Keratinocyte (primary cell): Measurements from ENCODE around the gene HS3ST1. TPM values are rescaled to one million over a fixed set of nuclear protein-coding genes. Genes with fewer than 3 reads are reported as not detected.

Experiments
- DNase-seq: peaks from one replicate; pipeline ENCODE4 v3.0.0-alpha.2; 2011; ENCODE audit warnings: low read depth, missing footprints, low spot score
- FAIRE-seq: peaks from 2 replicates; lab custom pipeline; 2011; peaks lifted over from hg19 to GRCh38; lab: Jason Lieb, UNC
- H2AFZ ChIP-seq: 2 replicates; pipeline ENCODE4 v1.6.0; 2012; ENCODE audit warnings: low read length, control low read depth, inconsistent platforms; ENCODE audit not compliant: control insufficient read depth
- H3K27ac ChIP-seq: 2 replicates; pipeline ENCODE4 v1.5.1; 2011; ENCODE audit warnings: low read length; ENCODE audit not compliant: control insufficient read depth, insufficient read depth
- H3K27me3 ChIP-seq: 3 replicates; pipeline ENCODE4 v1.6.0; 2011; ENCODE audit warnings: low read length; ENCODE audit not compliant: control insufficient read depth, insufficient read depth; ENCODE audit errors: extremely low read depth
- H3K36me3 ChIP-seq, 2 experiments: 2 replicates in 1 of 2; 3 replicates in 1 of 2; pipeline ENCODE4 v1.5.1; 2011; ENCODE audit warnings: low read length in 2 of 2, mild to moderate bottlenecking in 1 of 2; ENCODE audit not compliant: control insufficient read depth in 2 of 2, insufficient read depth in 2 of 2; ENCODE audit errors: extremely low read depth in 1 of 2
- H3K4me1 ChIP-seq: 3 replicates; pipeline ENCODE4 v1.5.1; 2011; ENCODE audit warnings: low read length; ENCODE audit not compliant: control insufficient read depth, insufficient read depth; ENCODE audit errors: extremely low read depth
- H3K4me2 ChIP-seq: 3 replicates; pipeline ENCODE4 v1.6.0; 2011; ENCODE audit warnings: low read depth, low read length; ENCODE audit not compliant: control insufficient read depth, insufficient read depth; ENCODE audit errors: extremely low read depth
- H3K4me3 ChIP-seq, 3 experiments: fragments of 200-600 bp in 1 of 3; sonication (generic) in 1 of 3; 2 replicates in 2 of 3; 3 replicates in 1 of 3; pipeline ENCODE4 v1.5.1; 2011 to 2016; ENCODE audit warnings: low read length in 3 of 3, mild to moderate bottlenecking in 3 of 3, control low read depth in 2 of 3, inconsistent platforms in 1 of 3, low read depth in 1 of 3, mixed read lengths in 1 of 3, mixed run types in 1 of 3, moderate library complexity in 1 of 3; ENCODE audit not compliant: control insufficient read depth in 2 of 3, insufficient read depth in 2 of 3; ENCODE audit errors: extremely low read depth in 1 of 3
- H3K79me2 ChIP-seq: 2 replicates; pipeline ENCODE4 v1.6.0; 2012; ENCODE audit warnings: low read length; ENCODE audit not compliant: control insufficient read depth, insufficient read depth
- H3K9ac ChIP-seq: 3 replicates; pipeline ENCODE4 v1.6.0; 2011; ENCODE audit warnings: low read length; ENCODE audit not compliant: control insufficient read depth, insufficient read depth; ENCODE audit errors: extremely low read depth
- H3K9me1 ChIP-seq: 3 replicates; pipeline ENCODE4 v1.6.0; 2011; ENCODE audit warnings: low read length; ENCODE audit not compliant: control insufficient read depth, insufficient read depth; ENCODE audit errors: extremely low read depth
- H3K9me3 ChIP-seq: 2 replicates; pipeline ENCODE4 v1.5.1; 2012; ENCODE audit warnings: low read depth, low read length; ENCODE audit not compliant: control insufficient read depth
- H4K20me1 ChIP-seq: 3 replicates; pipeline ENCODE4 v1.6.0; 2011; ENCODE audit warnings: low read length; ENCODE audit not compliant: control insufficient read depth, insufficient read depth; ENCODE audit errors: extremely low read depth
- CTCF ChIP-seq, 3 experiments: IDR thresholded peaks in 1 of 3; conservative IDR thresholded peaks in 1 of 3; optimal IDR thresholded peaks in 1 of 3; 2 replicates in 2 of 3; 3 replicates in 1 of 3; pipeline versions ENCODE3 to v1.5.1; 2011; ENCODE audit warnings: low read length in 3 of 3, mild to moderate bottlenecking in 3 of 3, moderate library complexity in 2 of 3, control low read depth in 1 of 3, inconsistent platforms in 1 of 3; ENCODE audit not compliant: insufficient read depth in 2 of 3; ENCODE audit errors: extremely low read depth in 1 of 3
- EZH2 ChIP-seq: IDR thresholded peaks from one replicate; pipeline ENCODE4 v1.6.1; 2012; ENCODE audit warnings: inconsistent platforms, mild to moderate bottlenecking, low read length, moderate library complexity
- dilution Hi-C: fragments of 300-500 bp; cut with MboI; formaldehyde crosslinking; loops from one replicate; pipeline ENCODE4 v1.7.0; 2020; ENCODE audit warnings: low sequenced_read_pairs; ENCODE audit not compliant: extremely low pct_ligation_motif_present
- polyA plus RNA-seq, 5 experiments: library from polyadenylated mRNA; depleted of rRNA in 3 of 5; stranded (reverse) in 3 of 5; stranded (forward) in 1 of 5; unstranded in 1 of 5; fragments of >200 nt; gene quantifications; 1 replicate in 1 of 5; 2 replicates in 3 of 5; 3 replicates in 1 of 5; pipeline versions ENCODE4 v1.2.1 to v1.2.3, GENCODE V29; 2011 to 2012; ENCODE audit warnings: missing spikeins in 2 of 5, low read depth in 1 of 5, low replicate concordance in 1 of 5

HS3ST1 gene
- polyA plus RNA-seq, 1 donor (not counting 4 experiments of a cell fraction or from before 2014, with no cell fraction given) = 2.0 TPM

- Histone ChIP-seq H3K36me3 (no peaks in the 10 kb centered on the region), H3K9me3 (no peaks in the 10 kb centered on the region), H3K79me2 (no peaks in the 10 kb centered on the region), H3K27me3 (no peaks in the 10 kb centered on the region), H3K9me1 (no peaks in the 10 kb centered on the region), H3K9ac (no peak overlapping the region), H3K4me1 (no peaks in the 10 kb centered on the region), H2AFZ (no peak overlapping the region), H3K27ac (no peak overlapping the region), H3K4me3 (no peak overlapping the region), H4K20me1 (no peaks in the 10 kb centered on the region), H3K4me2 (no peak overlapping the region)
- no peak for TF ChIP-seq CTCF (optimal IDR thresholded peaks at IDR 0.05 in 1 of 3, IDR thresholded peaks at IDR 0.05 in 1 of 3, conservative IDR thresholded peaks at IDR 0.05 in 1 of 3; ENCODE audit: extremely low read depth in 1 of 3, insufficient read depth in 2 of 3, low read length in 3 of 3)
- TF ChIP-seq EZH2 = no peak
- no peak for FAIRE-seq
- no peak for DNase-seq
- dilution Hi-C loops = no loop called here
Measured at GRCh38 chr4:11376571-11376970, 52.1 kb downstream of the HS3ST1 start.

DNA sequence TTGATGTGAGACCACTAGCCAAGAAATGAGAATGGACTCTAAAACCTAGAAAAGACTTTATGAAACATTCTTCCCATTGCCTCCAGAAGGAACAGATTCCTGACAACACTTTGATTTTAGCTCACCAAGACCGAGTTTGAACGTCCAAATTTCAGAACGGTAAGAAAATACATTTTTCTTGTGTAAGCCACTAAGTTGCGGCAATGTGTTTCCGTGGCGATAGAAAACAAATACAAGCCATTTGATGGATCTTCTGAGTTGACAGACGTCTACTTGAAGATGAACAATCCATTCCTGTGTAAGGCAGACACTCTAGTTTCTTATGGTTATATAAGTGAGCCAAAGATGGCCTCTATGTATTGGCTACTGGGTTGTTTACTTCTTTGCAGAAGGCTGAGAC lies 52.5 kb downstream of the HS3ST1 start:
- Histone ChIP-seq H3K27ac (no peak overlapping the region), H3K36me3 (no peaks in the 10 kb centered on the region), H3K4me1 (no peaks in the 10 kb centered on the region), H3K4me3 (no peak overlapping the region), H3K9ac (no peak overlapping the region), H3K79me2 (no peaks in the 10 kb centered on the region), H3K9me3 (no peaks in the 10 kb centered on the region), H3K9me1 (no peaks in the 10 kb centered on the region), H3K4me2 (no peak overlapping the region), H3K27me3 (no peaks in the 10 kb centered on the region), H4K20me1 (no peaks in the 10 kb centered on the region), H2AFZ (no peak overlapping the region)
- dilution Hi-C loops = no loop called here
- TF ChIP-seq CTCF (optimal IDR thresholded peaks at IDR 0.05 in 1 of 3, IDR thresholded peaks at IDR 0.05 in 1 of 3, conservative IDR thresholded peaks at IDR 0.05 in 1 of 3; ENCODE audit: extremely low read depth in 1 of 3, insufficient read depth in 2 of 3, low read length in 3 of 3) (no peak), EZH2 (no peak)
- FAIRE-seq = no peak
- DNase-seq = no peak
